H1 (cell line): ENCODE results near the gene FAIM2.

Experiments used
- ATF3 ChIP-seq: IDR thresholded peaks from 2 replicates; pipeline ENCODE4 v1.6.1; 2011; ENCODE audit warnings: low read depth, mild to moderate bottlenecking, low read length; ENCODE audit not compliant: insufficient read depth
- CTCF ChIP-seq, 3 experiments: IDR thresholded peaks; 1 replicate in 2 of 3; 2 replicates in 1 of 3; pipeline versions ENCODE4 v1.5.1 to v1.6.1; 2011; ENCODE audit warnings: low read length in 3 of 3, mild to moderate bottlenecking in 3 of 3, inconsistent platforms in 2 of 3, low read depth in 1 of 3, moderate library complexity in 1 of 3; ENCODE audit not compliant: insufficient read depth in 1 of 3; ENCODE audit errors: control extremely low read depth in 1 of 3
- JUND ChIP-seq: IDR thresholded peaks from 2 replicates; pipeline ENCODE4 v1.6.1; 2011; ENCODE audit warnings: mild to moderate bottlenecking, improper control_type of control experiment, low read length
- RBBP5 ChIP-seq: IDR thresholded peaks from 2 replicates; pipeline ENCODE4 v1.7.1; 2012; ENCODE audit warnings: low read depth, mild to moderate bottlenecking, inconsistent platforms, low read length, moderate library complexity, borderline replicate concordance

- TF ChIP-seq RBBP5, result no peak
- TF ChIP-seq CTCF (IDR thresholded peaks at IDR 0.05; ENCODE audit: control extremely low read depth in 1 of 3, insufficient read depth in 1 of 3, low read depth in 1 of 3, low read length in 3 of 3), result no peak
- no peak for TF ChIP-seq ATF3
- TF ChIP-seq JUND, result no peak
Measured at GRCh38 chr12:49939307-49939706, 35.6 kb upstream of the FAIM2 start.
